IPS-20b (cell line): ENCODE data around the gene ELN.

Source experiments
- H3K27ac ChIP-seq: one replicate; pipeline ENCODE4 v1.5.1; 2013; ENCODE audit warnings: low read length
- H3K27me3 ChIP-seq: 2 replicates; pipeline ENCODE4 v1.6.1; 2013; ENCODE audit warnings: mild to moderate bottlenecking, low read length, inconsistent platforms; ENCODE audit not compliant: insufficient read depth
- H3K36me3 ChIP-seq: 2 replicates; pipeline ENCODE4 v1.6.1; 2013; ENCODE audit warnings: low read depth, mild to moderate bottlenecking, inconsistent platforms, low read length, moderate library complexity; ENCODE audit not compliant: insufficient read depth
- H3K4me1 ChIP-seq: 2 replicates; pipeline ENCODE4 v1.6.1; 2013; ENCODE audit warnings: mild to moderate bottlenecking, control low read depth, inconsistent platforms, low read length, moderate library complexity; ENCODE audit not compliant: insufficient read depth
- H3K4me3 ChIP-seq: 2 replicates; pipeline ENCODE4 v1.5.1; 2013; ENCODE audit warnings: mild to moderate bottlenecking, low read length, inconsistent platforms
- H3K9ac ChIP-seq: 2 replicates; pipeline ENCODE4 v1.6.1; 2013; ENCODE audit warnings: low read depth, mild to moderate bottlenecking, inconsistent platforms, low read length, moderate library complexity
- H3K9me3 ChIP-seq: 2 replicates; pipeline ENCODE4 v1.6.1; 2013; ENCODE audit warnings: mild to moderate bottlenecking, low read depth, low read length, inconsistent platforms; ENCODE audit not compliant: insufficient read depth

ELN gene

DNA sequence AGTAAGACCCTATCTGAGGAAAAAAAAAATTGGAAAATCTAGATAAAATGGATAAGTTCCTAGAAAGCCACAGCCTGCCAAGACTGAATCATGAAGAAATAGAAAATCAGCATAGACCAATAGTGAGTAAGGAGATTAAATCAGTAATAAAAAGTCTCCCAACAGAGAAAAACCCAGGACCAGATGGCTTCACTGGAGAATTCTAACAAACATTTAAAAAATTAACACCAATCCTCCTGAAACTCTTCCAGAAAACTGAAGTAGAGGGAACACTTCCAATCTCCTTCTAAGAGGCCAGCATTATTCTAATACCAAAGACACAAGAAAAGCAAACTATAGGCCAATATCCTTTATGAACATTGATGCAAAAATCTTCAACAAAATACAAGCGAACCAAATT, 46.8 kb downstream of the ELN start:
- Histone ChIP-seq H3K4me3 (no peak overlapping the region), H3K27me3 (no peaks in the 10 kb centered on the region), H3K9me3 (no peaks in the 10 kb centered on the region), H3K36me3 (no peaks in the 10 kb centered on the region), H3K9ac (no peak overlapping the region), H3K4me1 (no peaks in the 10 kb centered on the region), H3K27ac (no peak overlapping the region)

- Histone ChIP-seq H3K4me3 (no peak overlapping the region), H3K27me3 (no peaks in the 10 kb centered on the region), H3K36me3 (no peaks in the 10 kb centered on the region), H3K9me3 (no peaks in the 10 kb centered on the region), H3K27ac (no peak overlapping the region), H3K4me1 (0 out of 2 replicates have a peak, but pooled peaks cover 3% of the 10 kb centered on the region), H3K9ac (no peak overlapping the region)
These were observed 50.5 kb downstream of the ELN start for GRCh38 chr7:74078461-74078860.

- H3K9me3 ChIP-seq, result no peaks in the 10 kb centered on the region
- H3K27ac ChIP-seq, result no peak overlapping the region
- peak overlapping the region; percentile 63; the same call in 1 of the 2 replicates for H3K4me3 ChIP-seq
- peaks cover 15% of the 10 kb centered on the region for H3K36me3 ChIP-seq
- peak overlapping the region; percentile 64; the same call in 1 of the 2 replicates for H3K9ac ChIP-seq
- no peaks in the 10 kb centered on the region for H3K27me3 ChIP-seq
- peaks cover 3% of the 10 kb centered on the region; the same call in 1 of the 2 replicates for H3K4me1 ChIP-seq
These were observed 54.8 kb downstream of the ELN start for GRCh38 chr7:74082770-74083116.

DNA sequence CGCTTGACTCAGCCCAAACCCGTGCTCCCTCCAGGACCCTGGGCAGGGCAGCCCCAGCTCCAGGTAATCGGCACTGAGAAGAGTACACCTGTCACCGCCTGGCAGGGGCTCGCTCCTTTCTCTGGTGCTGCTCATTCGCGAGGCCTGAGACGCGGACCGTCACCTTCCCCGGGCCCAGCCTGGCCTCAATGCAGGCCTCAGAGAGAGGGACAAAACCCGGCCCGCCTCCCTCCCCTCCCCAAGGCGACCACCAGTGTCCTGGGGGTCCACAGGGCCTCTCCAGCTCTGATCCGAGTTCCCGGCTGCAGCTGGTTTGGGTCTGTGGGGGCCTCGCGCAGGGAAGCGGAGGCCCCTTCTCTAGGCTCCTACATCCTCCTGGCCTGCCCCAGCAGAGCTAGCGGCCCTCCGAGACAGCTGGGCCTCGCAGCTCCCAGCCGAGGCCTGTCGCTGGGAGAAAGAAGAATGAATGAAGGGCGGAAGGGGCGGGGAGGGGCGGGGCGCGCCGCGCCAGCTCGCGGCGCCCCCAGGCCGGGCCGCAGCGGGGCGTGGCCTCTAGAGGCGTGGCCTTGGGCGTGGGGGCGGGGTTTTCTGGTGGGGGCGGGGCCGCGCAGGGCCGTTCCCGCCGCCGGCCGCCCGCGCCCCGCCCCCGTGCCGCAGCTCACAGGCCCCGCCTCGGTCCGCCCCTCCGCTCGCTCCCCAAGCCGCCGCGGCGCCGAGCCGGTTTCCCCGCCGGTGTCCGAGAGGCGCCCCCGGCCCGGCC, 55.3 kb downstream of the ELN start, which contains the start of gene LIMK1:
LIMK1 (plus strand) TSS at position 688 of the 760 bp plus-strand sequence. CDS start 187 bp downstream, outside the sequence.
- Histone ChIP-seq H3K9me3 (no peaks in the 10 kb centered on the region), H3K4me1 (peaks cover 3% of the 10 kb centered on the region; the same call in 1 of the 2 replicates), H3K9ac (peak within 1 kb of the TSS; percentile 85; the same call in 1 of the 2 replicates), H3K27me3 (no peaks in the 10 kb centered on the region), H3K27ac (no peak within 1 kb of the TSS), H3K4me3 (peak within 1 kb of the TSS; percentile 75), H3K36me3 (peaks cover 21% of the 10 kb centered on the region)

- Histone ChIP-seq H3K4me3 (peak overlapping the region; percentile 75), H3K9ac (peak overlapping the region; percentile 85; the same call in 1 of the 2 replicates), H3K27me3 (no peaks in the 10 kb centered on the region), H3K4me1 (peaks cover 3% of the 10 kb centered on the region; the same call in 1 of the 2 replicates), H3K36me3 (peaks cover 27% of the 10 kb centered on the region), H3K9me3 (no peaks in the 10 kb centered on the region), H3K27ac (no peak overlapping the region)
These were observed 56.2 kb downstream of the ELN start for GRCh38 chr7:74083928-74084721.

GRCh38 chr7:74084722-74085578, 57.0 kb downstream of the ELN start:
- H3K27me3 ChIP-seq, result no peaks in the 10 kb centered on the region
- no peak overlapping the region for H3K27ac ChIP-seq
- peak overlapping the region; percentile 75 for H3K4me3 ChIP-seq
- H3K36me3 ChIP-seq, result peaks cover 35% of the 10 kb centered on the region
- H3K9ac ChIP-seq, result peak overlapping the region; percentile 85; the same call in 1 of the 2 replicates
- no peaks in the 10 kb centered on the region for H3K9me3 ChIP-seq
- peaks cover 3% of the 10 kb centered on the region; the same call in 1 of the 2 replicates for H3K4me1 ChIP-seq

DNA sequence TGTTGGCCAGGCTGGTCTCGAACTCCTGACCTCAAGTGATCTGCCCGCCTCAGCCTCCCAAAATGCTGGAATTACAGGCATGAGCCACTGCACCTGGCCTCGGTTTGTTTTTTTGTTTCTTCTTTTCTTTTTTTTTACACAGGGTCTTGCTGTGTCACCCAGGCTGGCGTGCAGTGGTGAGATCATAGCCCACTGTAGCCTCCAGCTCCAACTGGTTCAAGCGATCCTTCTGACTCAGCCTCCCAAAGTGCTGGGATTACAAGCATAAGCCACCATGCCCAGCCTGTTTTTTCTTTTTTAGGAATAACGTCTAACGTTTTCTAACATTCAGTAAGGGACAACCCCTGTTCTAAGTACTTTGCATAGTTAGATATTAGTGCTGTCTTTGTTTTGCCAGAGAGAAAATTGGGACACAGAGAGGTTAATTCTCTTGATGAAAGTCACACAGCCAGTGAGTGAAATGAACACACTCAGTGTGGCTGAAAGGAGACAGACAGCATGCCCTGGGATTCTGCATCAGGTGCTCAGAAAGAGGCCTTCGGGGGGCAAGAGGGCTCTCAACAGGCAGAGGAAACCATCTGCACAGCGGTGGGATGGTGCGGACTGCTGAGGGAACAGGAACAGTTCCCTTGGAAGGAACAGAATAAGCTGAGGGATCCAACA, 59.9 kb downstream of the ELN start:
- H3K4me1 ChIP-seq, result peaks cover 8% of the 10 kb centered on the region; the same call in 1 of the 2 replicates
- H3K27me3 ChIP-seq, result no peaks in the 10 kb centered on the region
- no peaks in the 10 kb centered on the region for H3K9me3 ChIP-seq
- no peak overlapping the region for H3K27ac ChIP-seq
- no peak overlapping the region for H3K4me3 ChIP-seq
- no peak overlapping the region for H3K9ac ChIP-seq
- peaks cover 35% of the 10 kb centered on the region for H3K36me3 ChIP-seq

- H3K36me3 ChIP-seq, result peaks cover 34% of the 10 kb centered on the region
- no peak overlapping the region for H3K4me3 ChIP-seq
- no peaks in the 10 kb centered on the region for H3K27me3 ChIP-seq
- no peak overlapping the region for H3K9ac ChIP-seq
- H3K9me3 ChIP-seq, result no peaks in the 10 kb centered on the region
- H3K4me1 ChIP-seq, result peaks cover 24% of the 10 kb centered on the region
- H3K27ac ChIP-seq, result no peak overlapping the region
These were observed 64.5 kb downstream of the ELN start for GRCh38 chr7:74092321-74092963.

- H3K36me3 ChIP-seq, result peaks cover 34% of the 10 kb centered on the region
- 0 out of 2 replicates have a peak overlapping the region, but pooled peaks have one; percentile 15 for H3K9ac ChIP-seq
- no peaks in the 10 kb centered on the region for H3K27me3 ChIP-seq
- H3K27ac ChIP-seq, result no peak overlapping the region
- H3K4me3 ChIP-seq, result no peak overlapping the region
- peaks cover 3% of the 10 kb centered on the region; the same call in 1 of the 2 replicates for H3K9me3 ChIP-seq
- peaks cover 24% of the 10 kb centered on the region for H3K4me1 ChIP-seq
These were observed 65.0 kb downstream of the ELN start for GRCh38 chr7:74092964-74093471.

DNA sequence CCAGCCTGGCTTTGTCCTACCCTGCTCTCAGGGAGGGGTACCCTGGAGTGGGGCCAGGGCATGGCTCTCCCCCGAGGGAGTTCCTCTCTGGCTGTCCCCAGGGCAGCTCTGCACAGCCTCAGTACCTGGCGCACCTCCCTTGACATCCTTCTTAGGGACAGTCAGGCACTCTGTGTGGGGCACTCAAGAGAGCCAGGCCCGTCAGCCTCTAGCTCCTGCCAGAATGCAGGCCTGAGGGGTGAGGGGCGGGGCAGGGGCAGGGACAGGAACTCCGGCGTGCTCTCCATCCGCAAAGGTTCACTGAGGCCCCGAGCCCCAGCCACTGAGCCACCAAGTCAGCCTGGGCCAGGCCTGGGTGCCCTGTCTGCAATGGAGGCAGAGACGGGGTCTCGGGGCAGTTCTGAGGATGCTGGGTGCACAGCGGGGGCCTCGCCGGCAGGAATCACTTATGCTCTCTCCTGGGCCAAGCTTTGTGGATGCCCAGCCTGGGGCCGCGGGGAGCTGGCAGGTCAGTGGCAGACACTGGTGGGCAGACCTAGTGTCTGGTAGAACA, 65.8 kb downstream of the ELN start:
- Histone ChIP-seq H3K27ac (peak overlapping the region; percentile 74), H3K4me3 (peak overlapping the region; percentile 52; the same call in 1 of the 2 replicates), H3K36me3 (peaks cover 35% of the 10 kb centered on the region), H3K4me1 (peaks cover 24% of the 10 kb centered on the region), H3K9ac (peak overlapping the region; percentile 72), H3K27me3 (no peaks in the 10 kb centered on the region), H3K9me3 (peaks cover 3% of the 10 kb centered on the region; the same call in 1 of the 2 replicates)
